ENCODE results near the gene LITAF. TPM values are rescaled to one million over a fixed set of nuclear protein-coding genes. Genes with fewer than 3 reads are reported as not detected.

Gene LITAF
- total and polyA plus RNA-seq, 2 experiments from 2014 or later, result 83.2 to 150 TPM

DNA sequence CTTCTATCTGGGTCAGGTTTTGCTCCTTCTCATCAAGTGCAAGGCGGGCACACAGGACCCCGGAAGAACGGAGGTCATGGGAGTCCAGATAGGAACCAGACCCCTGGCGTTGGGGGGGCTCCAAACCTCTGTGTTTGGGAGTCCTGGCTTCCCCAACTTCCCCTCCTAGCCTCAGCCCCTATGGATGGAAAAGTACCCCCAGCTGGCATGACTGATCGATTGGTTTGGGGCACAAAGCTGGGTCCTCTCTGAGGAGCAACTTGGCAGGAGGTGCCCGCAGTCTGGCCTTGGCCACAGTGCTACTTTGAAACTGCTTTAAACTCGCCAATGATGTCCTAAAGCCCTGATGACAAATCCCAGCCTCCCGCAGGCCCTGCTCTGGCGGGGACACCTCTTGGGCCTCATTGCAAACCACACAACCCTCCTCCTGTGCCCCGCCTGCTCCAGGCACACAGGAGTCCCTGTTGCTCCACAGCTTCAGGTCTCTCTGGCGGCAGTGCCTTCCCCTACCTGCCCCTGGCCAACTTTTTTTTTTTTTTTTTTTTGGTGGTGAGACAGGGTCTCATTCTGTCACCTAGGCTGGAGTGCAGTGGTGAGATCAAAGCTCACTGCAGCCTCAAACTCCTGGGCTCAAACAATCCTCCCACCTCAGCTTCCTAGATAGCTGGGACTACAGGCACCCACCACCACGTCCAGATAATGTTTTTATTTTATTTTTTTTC lies 43.5 kb upstream of the LITAF start:
- Histone ChIP-seq H3K27ac (no peak overlapping the region), H3K9me3 (ENCODE audit: low read depth) (no peaks in the 10 kb centered on the region), H3K4me3 (no peak overlapping the region), H3K9me2 (ENCODE audit: insufficient read depth) (no peaks in the 10 kb centered on the region), H3F3A (ENCODE audit: insufficient read depth) (peaks cover 22% of the 10 kb centered on the region), H2AFZ (no peak overlapping the region), H3K4me2 (ENCODE audit: unreplicated experiment) (no peak overlapping the region), H3K27me3 (replicated peaks; ENCODE audit: insufficient read depth) (no peaks in the 10 kb centered on the region), H3K4me1 (ENCODE audit: insufficient read depth) (peaks cover 59% of the 10 kb centered on the region), H3K9ac (no peak overlapping the region), H3K36me3 (ENCODE audit: low read depth) (no peaks in the 10 kb centered on the region), H3K79me2 (ENCODE audit: insufficient read depth) (no peaks in the 10 kb centered on the region), H4K20me1 (ENCODE audit: insufficient read depth) (no peaks in the 10 kb centered on the region)
- DNase-seq, result no peak
- WGBS, 2 experiments (ENCODE audit: low coverage in 1 of 2, low lambda C conversion rate in 2 of 2, missing lambda C conversion rate in 2 of 2), result 90 to 93% methylated on average over 11 to 12 of the region's 12 CpGs
- in situ Hi-C loops (cut with MboI), result no loop called here
- no peak for TF ChIP-seq EZH2 (IDR thresholded peaks at IDR 0.05; ENCODE audit: insufficient read depth, poor library complexity, severe bottlenecking)
- TF ChIP-seq EZH2phosphoT487 (IDR thresholded peaks at IDR 0.05; ENCODE audit: insufficient read depth, low read depth), result no peak

GRCh38 chr16:11629071-11630030 lies 42.6 kb upstream of the LITAF start:
- Histone ChIP-seq H3K4me2 (ENCODE audit: unreplicated experiment) (no peak overlapping the region), H3K4me1 (ENCODE audit: insufficient read depth) (peaks cover 67% of the 10 kb centered on the region), H3K36me3 (ENCODE audit: low read depth) (no peaks in the 10 kb centered on the region), H3K27ac (peak overlapping the region; percentile 95), H3K9me3 (ENCODE audit: low read depth) (no peaks in the 10 kb centered on the region), H3K79me2 (ENCODE audit: insufficient read depth) (no peaks in the 10 kb centered on the region), H3F3A (ENCODE audit: insufficient read depth) (peaks cover 22% of the 10 kb centered on the region), H3K27me3 (replicated peaks; ENCODE audit: insufficient read depth) (no peaks in the 10 kb centered on the region), H3K9me2 (ENCODE audit: insufficient read depth) (no peaks in the 10 kb centered on the region), H4K20me1 (ENCODE audit: insufficient read depth) (no peaks in the 10 kb centered on the region), H3K9ac (peak overlapping the region; percentile 77), H3K4me3 (no peak overlapping the region), H2AFZ (no peak overlapping the region)
- DNase-seq, result no peak
- in situ Hi-C loops (cut with MboI), result no loop called here
- TF ChIP-seq EZH2 (IDR thresholded peaks at IDR 0.05; ENCODE audit: insufficient read depth, poor library complexity, severe bottlenecking) (no peak), EZH2phosphoT487 (IDR thresholded peaks at IDR 0.05; ENCODE audit: insufficient read depth, low read depth) (no peak)
- WGBS, 2 experiments (ENCODE audit: low coverage in 1 of 2, low lambda C conversion rate in 2 of 2, missing lambda C conversion rate in 2 of 2), result 89% methylated on average over 19 to 23 of the region's 23 CpGs

DNA sequence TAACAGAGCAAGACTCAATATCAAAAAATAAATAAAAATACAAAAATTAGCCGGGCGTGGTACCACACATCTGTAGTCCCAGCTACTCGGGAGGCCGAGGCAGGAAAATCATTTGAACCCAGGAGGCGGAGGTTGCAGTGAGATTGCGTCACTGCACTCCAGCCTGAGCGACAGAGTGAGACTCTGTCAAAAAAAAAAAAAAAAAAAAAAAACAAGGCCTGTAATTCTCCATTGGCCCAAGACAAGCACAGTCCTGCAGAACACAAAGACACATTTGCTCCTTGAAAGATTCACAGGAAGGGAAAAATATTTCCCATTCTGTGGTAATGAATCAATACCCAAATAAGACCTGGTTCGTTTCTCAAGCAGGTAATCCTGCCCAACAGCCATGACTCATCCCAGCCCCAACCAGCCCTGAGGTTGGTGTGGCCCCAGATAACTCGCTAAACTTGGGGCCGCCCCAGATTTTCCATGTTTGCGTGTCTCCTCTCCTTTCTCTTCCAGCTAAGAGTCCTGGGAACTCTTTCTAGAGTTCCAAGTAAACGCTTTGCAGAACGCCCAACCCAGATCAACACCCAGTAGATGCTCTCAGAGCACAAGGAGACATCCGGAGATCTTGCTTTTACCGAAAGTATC lies 41.2 kb upstream of the LITAF start:
- Histone ChIP-seq H3K79me2 (ENCODE audit: insufficient read depth) (no peaks in the 10 kb centered on the region), H2AFZ (peak overlapping the region; percentile 36), H3F3A (ENCODE audit: insufficient read depth) (peaks cover 22% of the 10 kb centered on the region), H3K9me3 (ENCODE audit: low read depth) (no peaks in the 10 kb centered on the region), H3K4me3 (0 out of 2 replicates have a peak overlapping the region, but pooled peaks have one; percentile 26), H3K4me1 (ENCODE audit: insufficient read depth) (peaks cover 56% of the 10 kb centered on the region), H3K4me2 (ENCODE audit: unreplicated experiment) (peak overlapping the region; percentile 54), H3K27ac (peak overlapping the region; percentile 95), H3K36me3 (ENCODE audit: low read depth) (no peaks in the 10 kb centered on the region), H3K27me3 (replicated peaks; ENCODE audit: insufficient read depth) (no peaks in the 10 kb centered on the region), H3K9me2 (ENCODE audit: insufficient read depth) (no peaks in the 10 kb centered on the region), H4K20me1 (ENCODE audit: insufficient read depth) (no peaks in the 10 kb centered on the region), H3K9ac (peak overlapping the region; percentile 77)
- peak; percentile 96 for DNase-seq
- TF ChIP-seq EZH2 (IDR thresholded peaks at IDR 0.05; ENCODE audit: insufficient read depth, poor library complexity, severe bottlenecking) (no peak), EZH2phosphoT487 (IDR thresholded peaks at IDR 0.05; ENCODE audit: insufficient read depth, low read depth) (no peak)
- WGBS, 2 experiments (ENCODE audit: low coverage in 1 of 2, low lambda C conversion rate in 2 of 2, missing lambda C conversion rate in 2 of 2), result 2 to 4% methylated on average over 15 of the region's 15 CpGs
- in situ Hi-C loops (cut with MboI), result no loop called here

- H3K9ac ChIP-seq, result peak overlapping the region; percentile 77
- H3K27me3 ChIP-seq (replicated peaks; ENCODE audit: insufficient read depth), result no peaks in the 10 kb centered on the region
- H3K4me3 ChIP-seq, result 0 out of 2 replicates have a peak overlapping the region, but pooled peaks have one; percentile 26
- peaks cover 55% of the 10 kb centered on the region for H3K4me1 ChIP-seq (ENCODE audit: insufficient read depth)
- in situ Hi-C loops (cut with MboI), result no loop called here
- H3K79me2 ChIP-seq (ENCODE audit: insufficient read depth), result no peaks in the 10 kb centered on the region
- H3K4me2 ChIP-seq (ENCODE audit: unreplicated experiment), result peak overlapping the region; percentile 54
- no peaks in the 10 kb centered on the region for H4K20me1 ChIP-seq (ENCODE audit: insufficient read depth)
- peak; percentile 56 for DNase-seq
- WGBS, 2 experiments (ENCODE audit: low coverage in 1 of 2, low lambda C conversion rate in 2 of 2, missing lambda C conversion rate in 2 of 2), result 96 to 99% methylated on average over 5 of the region's 5 CpGs
- H2AFZ ChIP-seq, result peak overlapping the region; percentile 36; the same call in 1 of the 2 replicates
- no peaks in the 10 kb centered on the region for H3K36me3 ChIP-seq (ENCODE audit: low read depth)
- H3F3A ChIP-seq (ENCODE audit: insufficient read depth), result peaks cover 22% of the 10 kb centered on the region
- no peaks in the 10 kb centered on the region for H3K9me2 ChIP-seq (ENCODE audit: insufficient read depth)
- peak overlapping the region; percentile 95 for H3K27ac ChIP-seq
- no peak for TF ChIP-seq EZH2phosphoT487 (IDR thresholded peaks at IDR 0.05; ENCODE audit: insufficient read depth, low read depth)
- TF ChIP-seq EZH2 (IDR thresholded peaks at IDR 0.05; ENCODE audit: insufficient read depth, poor library complexity, severe bottlenecking), result no peak
- H3K9me3 ChIP-seq (ENCODE audit: low read depth), result no peaks in the 10 kb centered on the region
Measured at GRCh38 chr16:11627292-11627663, 40.6 kb upstream of the LITAF start.
